Fibroblast of villous mesenchyme (primary cell): ENCODE measurements around the gene THYN1. TPM values are rescaled to one million over a fixed set of nuclear protein-coding genes. Genes with fewer than 3 reads are reported as not detected.
"Not testable (repeated sequence)": the region's sequence is repeated elsewhere in the genome, so short reads cannot be mapped to it uniquely, and the experiment has no call there.

ENCODE experiments used
- DNase-seq: peaks from one replicate; pipeline ENCODE4 v3.0.0-alpha.2; 2010; ENCODE audit warnings: low read depth
- H3K4me3 ChIP-seq: 2 replicates; pipeline ENCODE4 v1.5.1; 2011; ENCODE audit warnings: low read depth, mild to moderate bottlenecking, low read length
- total RNA-seq: library from RNA; depleted of rRNA; stranded (reverse); fragments of >200 nt; gene quantifications from 2 replicates; pipeline ENCODE4 v1.2.3, GENCODE V29; 2012
- TF ChIP-seq, protein P1 (sequence below): IDR thresholded peaks from 2 replicates; pipeline ENCODE4 v1.5.1; 2012; ENCODE audit warnings: low read depth, mild to moderate bottlenecking, low read length; ENCODE audit not compliant: insufficient read depth

THYN1 gene
- total RNA-seq, 1 donor = 58.3 TPM

DNA sequence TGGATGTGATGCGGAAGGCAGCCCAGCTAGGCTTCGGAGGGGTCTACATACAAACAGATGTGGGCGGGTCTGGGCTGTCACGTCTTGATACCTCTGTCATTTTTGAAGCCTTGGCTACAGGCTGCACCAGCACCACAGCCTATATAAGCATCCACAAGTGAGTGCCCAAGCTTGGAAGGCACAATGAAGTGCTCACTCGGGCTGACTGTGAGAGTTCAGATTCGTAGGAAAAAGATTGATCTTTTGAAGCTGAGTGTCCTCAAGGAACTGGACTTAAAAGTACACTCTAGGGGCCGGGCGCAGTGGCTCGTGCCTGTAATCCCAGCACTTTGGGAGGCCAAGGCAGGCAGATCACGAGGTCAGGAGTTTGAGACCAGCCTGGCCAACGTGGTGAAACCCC, 3.9 kb upstream of the THYN1 start:
- DNase-seq = no peak
- TF ChIP-seq, protein P1, sequence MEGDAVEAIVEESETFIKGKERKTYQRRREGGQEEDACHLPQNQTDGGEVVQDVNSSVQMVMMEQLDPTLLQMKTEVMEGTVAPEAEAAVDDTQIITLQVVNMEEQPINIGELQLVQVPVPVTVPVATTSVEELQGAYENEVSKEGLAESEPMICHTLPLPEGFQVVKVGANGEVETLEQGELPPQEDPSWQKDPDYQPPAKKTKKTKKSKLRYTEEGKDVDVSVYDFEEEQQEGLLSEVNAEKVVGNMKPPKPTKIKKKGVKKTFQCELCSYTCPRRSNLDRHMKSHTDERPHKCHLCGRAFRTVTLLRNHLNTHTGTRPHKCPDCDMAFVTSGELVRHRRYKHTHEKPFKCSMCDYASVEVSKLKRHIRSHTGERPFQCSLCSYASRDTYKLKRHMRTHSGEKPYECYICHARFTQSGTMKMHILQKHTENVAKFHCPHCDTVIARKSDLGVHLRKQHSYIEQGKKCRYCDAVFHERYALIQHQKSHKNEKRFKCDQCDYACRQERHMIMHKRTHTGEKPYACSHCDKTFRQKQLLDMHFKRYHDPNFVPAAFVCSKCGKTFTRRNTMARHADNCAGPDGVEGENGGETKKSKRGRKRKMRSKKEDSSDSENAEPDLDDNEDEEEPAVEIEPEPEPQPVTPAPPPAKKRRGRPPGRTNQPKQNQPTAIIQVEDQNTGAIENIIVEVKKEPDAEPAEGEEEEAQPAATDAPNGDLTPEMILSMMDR = no peak
- H3K4me3 ChIP-seq = no peak overlapping the region

DNA sequence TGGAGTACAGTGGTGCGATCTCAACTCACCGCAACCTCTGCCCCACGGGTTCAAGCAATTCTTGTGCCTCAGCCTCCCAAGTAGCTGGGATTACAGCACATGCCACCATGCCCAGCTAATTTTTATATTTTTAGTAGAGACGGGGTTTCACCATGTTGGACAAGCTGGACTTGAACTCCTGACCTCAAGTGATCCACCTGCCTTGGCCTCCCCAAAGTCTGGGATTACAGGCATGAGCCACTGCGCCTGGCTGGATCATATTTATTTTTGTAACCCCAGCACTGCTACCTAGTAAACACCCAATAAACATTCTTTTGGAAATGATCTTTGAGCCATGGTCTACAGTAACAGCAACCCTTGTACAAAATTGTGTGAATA, 2.0 kb upstream of the THYN1 start:
- not testable (repeated sequence) for DNase-seq, H3K4me3 ChIP-seq

DNA sequence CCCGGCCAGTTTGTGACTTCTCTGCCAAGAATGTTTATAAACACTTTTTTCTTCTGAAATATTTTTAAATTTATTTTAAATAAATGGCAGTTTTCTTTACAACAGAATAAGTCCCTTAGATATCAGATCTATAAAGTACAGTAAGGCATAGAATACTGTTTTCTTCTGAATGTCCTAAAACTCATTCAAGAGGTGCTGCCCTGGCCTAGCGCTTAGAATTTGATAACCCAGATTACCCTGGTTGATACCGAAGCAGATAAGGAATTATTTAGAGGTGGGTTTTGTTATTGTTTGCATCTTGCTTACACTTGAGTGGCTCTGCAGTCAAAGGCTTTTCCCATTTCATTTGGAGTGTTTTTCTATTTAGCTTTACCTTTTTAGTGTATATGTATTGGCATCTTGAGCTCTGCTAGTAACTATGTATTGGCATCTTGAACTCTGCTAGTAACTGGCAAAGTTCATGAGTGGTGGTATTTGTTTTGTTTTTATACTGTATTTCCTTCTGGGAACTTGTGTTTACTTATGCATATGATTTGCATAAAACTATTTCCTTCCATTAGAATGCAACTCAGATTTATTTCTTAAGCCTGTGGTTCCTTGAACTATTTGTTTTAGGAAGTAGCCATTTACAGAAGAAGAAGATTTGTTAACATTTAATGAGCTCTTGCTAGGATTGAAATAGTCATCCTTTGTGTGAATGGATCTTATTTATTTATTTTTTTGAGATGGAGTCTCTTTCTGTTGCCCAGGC, 1.5 kb upstream of the THYN1 start:
- H3K4me3 ChIP-seq = peak overlapping the region; percentile 77
- DNase-seq = no peak
- TF ChIP-seq, protein P1 = no peak

DNA sequence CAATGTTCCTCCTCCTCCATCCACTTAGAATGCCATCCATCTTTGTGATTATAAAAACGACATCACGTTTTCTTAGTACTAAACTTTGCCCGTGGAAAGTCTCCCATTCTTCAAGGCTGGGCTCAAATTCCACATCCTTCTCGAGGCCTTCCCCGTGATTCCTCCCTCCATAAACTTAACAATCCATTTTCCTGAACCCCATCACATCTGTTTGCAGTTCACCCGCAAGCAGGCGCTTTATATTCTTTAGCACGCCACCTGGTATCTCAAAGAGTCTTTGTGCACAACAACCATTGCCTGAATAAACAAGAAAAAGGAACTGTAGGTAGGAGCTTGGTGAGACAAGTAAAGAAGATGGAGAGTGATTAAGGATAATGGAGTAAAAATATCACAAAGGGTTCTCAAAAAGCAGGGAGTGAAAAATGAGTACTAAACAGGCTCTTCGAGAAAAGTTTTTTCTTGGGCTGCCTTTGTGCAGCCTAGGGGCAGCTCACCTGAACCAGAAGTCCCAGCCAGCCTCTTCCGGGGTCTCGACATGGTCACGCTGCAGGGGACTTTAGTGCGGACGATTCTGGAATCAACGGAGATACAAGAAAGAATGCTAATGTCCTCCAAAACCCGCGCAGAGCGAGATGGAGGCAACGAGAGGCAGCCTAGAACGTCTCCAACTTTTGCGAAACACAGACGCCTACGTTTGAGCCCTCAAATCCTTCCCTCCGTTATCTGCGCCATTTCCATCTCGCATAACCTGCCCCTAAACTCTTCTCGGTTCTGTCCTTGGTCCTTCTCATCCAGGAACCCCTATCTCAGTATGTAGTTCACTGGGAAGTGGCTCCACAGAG, 585 bp downstream of the THYN1 start:
- peak; percentile 65 for DNase-seq

DNA sequence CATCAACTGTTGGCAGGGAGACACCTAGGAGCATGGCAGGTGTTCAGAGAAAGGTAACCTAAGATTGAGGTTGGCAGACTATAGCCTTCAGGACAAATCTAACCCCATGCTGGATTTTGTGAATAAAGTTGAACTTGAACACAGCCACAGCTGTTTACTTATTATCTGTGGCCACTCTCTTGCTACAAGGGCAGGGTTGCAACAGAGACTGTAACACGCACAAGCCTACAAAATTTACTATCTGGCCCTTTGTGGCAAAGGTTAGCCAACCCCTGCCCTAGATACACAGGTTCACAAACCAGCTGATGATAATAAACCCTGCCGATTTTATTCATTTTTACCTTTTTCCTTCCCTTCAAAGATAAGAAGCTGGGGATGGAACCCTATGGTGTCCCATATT, 2.5 kb downstream of the THYN1 start:
- TF ChIP-seq, protein P1 = no peak
- DNase-seq = no peak
- no peak overlapping the region for H3K4me3 ChIP-seq

More for the DNA sequence above, 585 bp downstream of the THYN1 start:
- peak overlapping the region; percentile 77 for H3K4me3 ChIP-seq
- TF ChIP-seq, protein P1 = no peak

DNA sequence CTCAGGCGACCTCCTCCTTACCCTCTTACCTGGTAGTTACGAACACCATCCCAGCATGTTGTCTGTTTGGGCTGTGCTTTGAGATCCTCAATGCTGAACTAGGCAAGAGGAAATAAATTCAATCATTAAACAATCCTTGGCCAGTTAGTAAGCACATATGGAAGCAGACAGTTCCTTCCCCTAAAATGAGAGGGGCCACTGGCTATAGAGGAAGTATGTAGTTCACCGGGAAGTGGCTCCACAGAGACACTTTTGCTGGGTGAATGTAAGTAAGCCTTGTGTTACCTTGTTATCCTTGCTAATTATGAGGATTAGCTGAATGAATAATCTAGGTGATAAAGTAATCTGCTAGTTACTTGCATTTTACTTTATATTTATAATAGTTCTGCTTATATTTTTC, 2.9 kb downstream of the THYN1 start:
- no peak overlapping the region for H3K4me3 ChIP-seq
- TF ChIP-seq, protein P1 = no peak
- no peak for DNase-seq

DNA sequence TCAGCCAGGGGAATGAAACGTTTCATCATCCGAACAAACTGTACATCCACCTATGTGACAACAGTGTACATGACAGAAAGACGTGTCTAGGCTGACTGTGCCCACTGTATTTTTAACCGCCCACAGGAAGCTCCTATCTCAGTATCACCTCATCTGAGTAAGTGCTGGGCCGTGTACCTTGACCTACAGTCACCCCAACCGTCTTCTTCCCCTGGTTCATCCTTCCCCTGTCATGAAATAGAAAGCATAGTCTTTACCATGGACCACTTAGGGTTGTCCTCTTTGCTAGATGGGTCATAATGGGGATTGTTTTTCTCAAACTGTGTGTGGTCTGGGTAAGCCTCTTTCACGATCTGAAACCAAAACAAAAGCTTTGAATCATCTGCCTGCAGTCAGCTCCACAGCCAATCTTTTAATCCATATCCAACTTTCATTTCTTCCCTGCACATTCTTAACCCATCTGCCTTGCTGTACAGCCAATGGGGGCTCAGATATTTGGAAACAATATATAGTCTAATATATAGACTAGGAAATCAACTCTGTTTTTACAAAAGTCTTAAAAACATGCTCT, 4.2 kb downstream of the THYN1 start:
- DNase-seq = peak; percentile 34
- H3K4me3 ChIP-seq = no peak overlapping the region
- TF ChIP-seq, protein P1 = no peak
